ENCODE measurements around the gene TBXAS1.

DNA sequence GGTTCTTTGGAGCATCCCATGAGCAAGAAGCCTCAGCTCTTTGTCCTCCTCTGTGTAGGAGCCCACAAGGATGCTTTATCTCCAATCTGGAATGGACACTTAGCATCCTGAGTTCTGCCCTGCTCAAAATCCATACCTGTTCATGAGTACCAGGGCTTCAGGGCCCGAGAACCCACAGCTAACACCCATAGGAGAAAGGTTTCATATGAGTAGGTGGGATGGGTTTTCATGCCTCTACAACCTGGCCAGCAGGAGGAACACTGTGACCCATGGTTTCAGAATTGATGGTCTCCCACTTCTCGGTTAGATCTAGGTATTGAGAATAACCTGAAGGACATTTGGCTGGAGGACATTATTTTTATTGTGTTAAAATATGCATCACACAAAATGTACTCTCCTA, 57.8 kb downstream of the TBXAS1 start:
- TF ChIP-seq NFYB (CRISPR knock-in tag; conservative IDR thresholded peaks at IDR 0.05; ENCODE audit: low read depth), result no peak
- no peak for TF ChIP-seq CBFB (CRISPR knock-in tag; IDR thresholded peaks at IDR 0.05; ENCODE audit: low read depth)
- TF ChIP-seq KAT7 (CRISPR knock-in tag; IDR thresholded peaks at IDR 0.05; ENCODE audit: borderline replicate concordance), result no peak
- TF ChIP-seq, protein P1, sequence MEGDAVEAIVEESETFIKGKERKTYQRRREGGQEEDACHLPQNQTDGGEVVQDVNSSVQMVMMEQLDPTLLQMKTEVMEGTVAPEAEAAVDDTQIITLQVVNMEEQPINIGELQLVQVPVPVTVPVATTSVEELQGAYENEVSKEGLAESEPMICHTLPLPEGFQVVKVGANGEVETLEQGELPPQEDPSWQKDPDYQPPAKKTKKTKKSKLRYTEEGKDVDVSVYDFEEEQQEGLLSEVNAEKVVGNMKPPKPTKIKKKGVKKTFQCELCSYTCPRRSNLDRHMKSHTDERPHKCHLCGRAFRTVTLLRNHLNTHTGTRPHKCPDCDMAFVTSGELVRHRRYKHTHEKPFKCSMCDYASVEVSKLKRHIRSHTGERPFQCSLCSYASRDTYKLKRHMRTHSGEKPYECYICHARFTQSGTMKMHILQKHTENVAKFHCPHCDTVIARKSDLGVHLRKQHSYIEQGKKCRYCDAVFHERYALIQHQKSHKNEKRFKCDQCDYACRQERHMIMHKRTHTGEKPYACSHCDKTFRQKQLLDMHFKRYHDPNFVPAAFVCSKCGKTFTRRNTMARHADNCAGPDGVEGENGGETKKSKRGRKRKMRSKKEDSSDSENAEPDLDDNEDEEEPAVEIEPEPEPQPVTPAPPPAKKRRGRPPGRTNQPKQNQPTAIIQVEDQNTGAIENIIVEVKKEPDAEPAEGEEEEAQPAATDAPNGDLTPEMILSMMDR (IDR thresholded peaks at IDR 0.05), result no peak
- TF ChIP-seq, protein P2, sequence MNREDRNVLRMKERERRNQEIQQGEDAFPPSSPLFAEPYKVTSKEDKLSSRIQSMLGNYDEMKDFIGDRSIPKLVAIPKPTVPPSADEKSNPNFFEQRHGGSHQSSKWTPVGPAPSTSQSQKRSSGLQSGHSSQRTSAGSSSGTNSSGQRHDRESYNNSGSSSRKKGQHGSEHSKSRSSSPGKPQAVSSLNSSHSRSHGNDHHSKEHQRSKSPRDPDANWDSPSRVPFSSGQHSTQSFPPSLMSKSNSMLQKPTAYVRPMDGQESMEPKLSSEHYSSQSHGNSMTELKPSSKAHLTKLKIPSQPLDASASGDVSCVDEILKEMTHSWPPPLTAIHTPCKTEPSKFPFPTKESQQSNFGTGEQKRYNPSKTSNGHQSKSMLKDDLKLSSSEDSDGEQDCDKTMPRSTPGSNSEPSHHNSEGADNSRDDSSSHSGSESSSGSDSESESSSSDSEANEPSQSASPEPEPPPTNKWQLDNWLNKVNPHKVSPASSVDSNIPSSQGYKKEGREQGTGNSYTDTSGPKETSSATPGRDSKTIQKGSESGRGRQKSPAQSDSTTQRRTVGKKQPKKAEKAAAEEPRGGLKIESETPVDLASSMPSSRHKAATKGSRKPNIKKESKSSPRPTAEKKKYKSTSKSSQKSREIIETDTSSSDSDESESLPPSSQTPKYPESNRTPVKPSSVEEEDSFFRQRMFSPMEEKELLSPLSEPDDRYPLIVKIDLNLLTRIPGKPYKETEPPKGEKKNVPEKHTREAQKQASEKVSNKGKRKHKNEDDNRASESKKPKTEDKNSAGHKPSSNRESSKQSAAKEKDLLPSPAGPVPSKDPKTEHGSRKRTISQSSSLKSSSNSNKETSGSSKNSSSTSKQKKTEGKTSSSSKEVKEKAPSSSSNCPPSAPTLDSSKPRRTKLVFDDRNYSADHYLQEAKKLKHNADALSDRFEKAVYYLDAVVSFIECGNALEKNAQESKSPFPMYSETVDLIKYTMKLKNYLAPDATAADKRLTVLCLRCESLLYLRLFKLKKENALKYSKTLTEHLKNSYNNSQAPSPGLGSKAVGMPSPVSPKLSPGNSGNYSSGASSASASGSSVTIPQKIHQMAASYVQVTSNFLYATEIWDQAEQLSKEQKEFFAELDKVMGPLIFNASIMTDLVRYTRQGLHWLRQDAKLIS (CRISPR knock-in tag; IDR thresholded peaks at IDR 0.05; ENCODE audit: borderline replicate concordance), result no peak
- no peak for TF ChIP-seq SP1 (CRISPR knock-in tag; conservative IDR thresholded peaks at IDR 0.05)
- no peak for TF ChIP-seq ZNF232 (CRISPR knock-in tag; IDR thresholded peaks at IDR 0.05)
- TF ChIP-seq ESRRA (CRISPR knock-in tag; IDR thresholded peaks at IDR 0.05; ENCODE audit: borderline replicate concordance), result no peak
- TF ChIP-seq ELF4 (CRISPR knock-in tag; IDR thresholded peaks at IDR 0.05; ENCODE audit: low read depth), result no peak
- TF ChIP-seq, protein P3, sequence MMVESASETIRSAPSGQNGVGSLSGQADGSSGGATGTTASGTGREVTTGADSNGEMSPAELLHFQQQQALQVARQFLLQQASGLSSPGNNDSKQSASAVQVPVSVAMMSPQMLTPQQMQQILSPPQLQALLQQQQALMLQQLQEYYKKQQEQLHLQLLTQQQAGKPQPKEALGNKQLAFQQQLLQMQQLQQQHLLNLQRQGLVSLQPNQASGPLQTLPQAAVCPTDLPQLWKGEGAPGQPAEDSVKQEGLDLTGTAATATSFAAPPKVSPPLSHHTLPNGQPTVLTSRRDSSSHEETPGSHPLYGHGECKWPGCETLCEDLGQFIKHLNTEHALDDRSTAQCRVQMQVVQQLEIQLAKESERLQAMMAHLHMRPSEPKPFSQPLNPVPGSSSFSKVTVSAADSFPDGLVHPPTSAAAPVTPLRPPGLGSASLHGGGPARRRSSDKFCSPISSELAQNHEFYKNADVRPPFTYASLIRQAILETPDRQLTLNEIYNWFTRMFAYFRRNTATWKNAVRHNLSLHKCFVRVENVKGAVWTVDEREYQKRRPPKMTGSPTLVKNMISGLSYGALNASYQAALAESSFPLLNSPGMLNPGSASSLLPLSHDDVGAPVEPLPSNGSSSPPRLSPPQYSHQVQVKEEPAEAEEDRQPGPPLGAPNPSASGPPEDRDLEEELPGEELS (CRISPR knock-in tag; IDR thresholded peaks at IDR 0.05), result no peak

Measured in WTC11 (cell line).